ENCODE results near the gene PRRG2. TPM values are rescaled to one million over a fixed set of nuclear protein-coding genes. Genes with fewer than 3 reads are reported as not detected.

The PRRG2 gene
- total and polyA plus RNA-seq, 7 donors = 0.71 to 18.9 (median 12.7) TPM; not detected in 3

GRCh38 chr19:49567861-49568441, 13.2 kb upstream of the PRRG2 start:
- 7 to 36% methylated on average over 9 of the region's 9 CpGs for WGBS, 2 donors
- H3K4me1 ChIP-seq = peaks cover 0 to 25% (median 21%) of the 10 kb centered on the region in 4 donors
- no peak for TF ChIP-seq POLR2A (IDR thresholded peaks at IDR 0.05)
- TF ChIP-seq CTCF (IDR thresholded peaks at IDR 0.05) = no peak
- TF ChIP-seq EP300 (IDR thresholded peaks at IDR 0.05) = no peak
- TF ChIP-seq POLR2AphosphoS5 (IDR thresholded peaks at IDR 0.05) = no peak
- no peak for DNase-seq
- no peaks in the 10 kb centered on the region for H3K27me3 ChIP-seq
- H3K4me3 ChIP-seq = no peak overlapping the region
- no peaks in the 10 kb centered on the region for H3K36me3 ChIP-seq
- intact Hi-C loops (cut with DNase I) = no loop called here
- no peak overlapping the region for H3K27ac ChIP-seq
- H3K9me3 ChIP-seq = no peaks in the 10 kb centered on the region

- DNase-seq = no peak
- intact Hi-C loops (cut with DNase I) = no loop called here
Observed at GRCh38 chr19:49570138-49570856, 10.8 kb upstream of the PRRG2 start.

GRCh38 chr19:49570997-49571676, 10.0 kb upstream of the PRRG2 start:
- WGBS, 2 donors = 25 to 69% methylated on average over 11 of the region's 11 CpGs
- Histone ChIP-seq H3K4me1 (peaks cover 0 to 11% (median 8%) of the 10 kb centered on the region in 4 donors), H3K9me3 (no peaks in the 10 kb centered on the region), H3K27ac (no peak overlapping the region), H3K36me3 (peaks cover 0 to 23% (median 9%) of the 10 kb centered on the region in 4 donors), H3K4me3 (no peak overlapping the region), H3K27me3 (no peaks in the 10 kb centered on the region)
- no peak for DNase-seq
- TF ChIP-seq CTCF (IDR thresholded peaks at IDR 0.05) (no peak), POLR2A (IDR thresholded peaks at IDR 0.05) (no peak), POLR2AphosphoS5 (IDR thresholded peaks at IDR 0.05) (no peak), EP300 (IDR thresholded peaks at IDR 0.05) (no peak)
- intact Hi-C loops (cut with DNase I) = no loop called here

More at GRCh38 chr19:49570138-49570856, 10.8 kb upstream of the PRRG2 start:
- H3K4me1 ChIP-seq = peaks cover 0 to 16% (median 13%) of the 10 kb centered on the region in 4 donors
- H3K9me3 ChIP-seq = no peaks in the 10 kb centered on the region
- TF ChIP-seq POLR2A (IDR thresholded peaks at IDR 0.05) (no peak), EP300 (IDR thresholded peaks at IDR 0.05) (no peak), POLR2AphosphoS5 (IDR thresholded peaks at IDR 0.05) (no peak), CTCF (IDR thresholded peaks at IDR 0.05) (peak; percentile 88 to 99 (median 94))
- peak overlapping the region in 1 of 4 donors; percentile 21 for H3K27ac ChIP-seq
- peaks cover 0 to 15% (median 5%) of the 10 kb centered on the region in 4 donors for H3K36me3 ChIP-seq
- 22 to 36% methylated on average over 14 of the region's 14 CpGs for whole genome bisulfite sequencing, 2 donors
- H3K4me3 ChIP-seq = no peak overlapping the region
- no peaks in the 10 kb centered on the region for H3K27me3 ChIP-seq

GRCh38 chr19:49573009-49573408, 8.1 kb upstream of the PRRG2 start:
- TF ChIP-seq CTCF (IDR thresholded peaks at IDR 0.05) (no peak), POLR2AphosphoS5 (IDR thresholded peaks at IDR 0.05) (no peak), POLR2A (IDR thresholded peaks at IDR 0.05) (no peak), EP300 (IDR thresholded peaks at IDR 0.05) (no peak)
- H3K4me3 ChIP-seq = no peak overlapping the region
- intact Hi-C loops (cut with DNase I) = no loop called here
- peaks cover 0 to 13% (median 9%) of the 10 kb centered on the region in 4 donors for H3K4me1 ChIP-seq
- peaks cover 0 to 27% (median 10%) of the 10 kb centered on the region in 4 donors for H3K36me3 ChIP-seq
- H3K9me3 ChIP-seq = no peaks in the 10 kb centered on the region
- no peaks in the 10 kb centered on the region for H3K27me3 ChIP-seq
- H3K27ac ChIP-seq = no peak overlapping the region
- DNase-seq = no peak
- 89 to 90% methylated on average over 7 of the region's 7 CpGs for WGBS, 2 donors

Measured in sigmoid colon (tissue), 7 donors.